DND-41 (cell line): ENCODE measurements around the gene ECT2L.

Source experiments
- ATAC-seq: fragments of 200-7000 bp; cut with Tn5 transposase; 3 replicates; pipeline ENCODE4 v1.9.1; 2021; ENCODE audit warnings: low read depth; ENCODE audit not compliant: insufficient read depth
- DNase-seq: peaks from one replicate; pipeline ENCODE4 v3.0.0-alpha.2; 2020
- H2AFZ ChIP-seq: 2 replicates; pipeline ENCODE4 v1.6.0; 2012; ENCODE audit warnings: low read depth, low read length
- H3K27ac ChIP-seq: 2 replicates; pipeline ENCODE4 v1.5.1; 2012; ENCODE audit warnings: low read length, inconsistent platforms
- H3K27me3 ChIP-seq: fragments of 200-600 bp; sonication (generic); 2 replicates; pipeline ENCODE4 v1.6.0; 2012; ENCODE audit warnings: low read length, mild to moderate bottlenecking, inconsistent platforms; ENCODE audit not compliant: insufficient read depth, poor library complexity
- H3K36me3 ChIP-seq: 2 replicates; pipeline ENCODE4 v1.5.1; 2012; ENCODE audit warnings: low read length, inconsistent platforms; ENCODE audit not compliant: insufficient read depth
- H3K4me1 ChIP-seq: 2 replicates; pipeline ENCODE4 v1.5.1; 2012; ENCODE audit warnings: mild to moderate bottlenecking, low read length; ENCODE audit not compliant: insufficient read depth
- H3K4me2 ChIP-seq: 2 replicates; pipeline ENCODE4 v1.6.0; 2012; ENCODE audit warnings: mild to moderate bottlenecking, moderate library complexity, low read length, inconsistent platforms; ENCODE audit not compliant: insufficient read depth
- H3K4me3 ChIP-seq, 2 experiments: fragments of 200-600 bp in 1 of 2; shearing (Covaris generic) in 1 of 2; 2 replicates each; pipeline ENCODE4 v1.5.1; 2012 to 2016; ENCODE audit warnings: inconsistent platforms in 2 of 2, low read length in 2 of 2, mild to moderate bottlenecking in 2 of 2, low read depth in 1 of 2, moderate library complexity in 1 of 2
- H3K79me2 ChIP-seq: 2 replicates; pipeline ENCODE4 v1.6.0; 2012; ENCODE audit warnings: low read length, inconsistent platforms; ENCODE audit not compliant: insufficient read depth
- H3K9ac ChIP-seq: 2 replicates; pipeline ENCODE4 v1.6.0; 2012; ENCODE audit warnings: low read depth, mild to moderate bottlenecking, inconsistent platforms, low read length, moderate library complexity
- H3K9me3 ChIP-seq: 2 replicates; pipeline ENCODE4 v1.5.1; 2012; ENCODE audit warnings: low read length, moderate library complexity, mild to moderate bottlenecking, inconsistent platforms; ENCODE audit not compliant: insufficient read depth, severe bottlenecking
- H4K20me1 ChIP-seq: 2 replicates; pipeline ENCODE4 v1.6.0; 2012; ENCODE audit warnings: low read length; ENCODE audit not compliant: insufficient read depth
- EZH2 ChIP-seq: IDR thresholded peaks from 3 replicates; pipeline ENCODE4 v1.6.1; 2012; ENCODE audit warnings: borderline replicate concordance, low read depth, mild to moderate bottlenecking, moderate library complexity, low read length, inconsistent platforms; ENCODE audit not compliant: severe bottlenecking
- TF ChIP-seq, protein P1 (sequence below): IDR thresholded peaks from 2 replicates; pipeline ENCODE4 v1.5.1; 2012; ENCODE audit warnings: borderline replicate concordance, low read length, moderate library complexity, mild to moderate bottlenecking; ENCODE audit not compliant: poor library complexity, severe bottlenecking; ENCODE audit errors: extremely low read depth

The ECT2L gene

DNA sequence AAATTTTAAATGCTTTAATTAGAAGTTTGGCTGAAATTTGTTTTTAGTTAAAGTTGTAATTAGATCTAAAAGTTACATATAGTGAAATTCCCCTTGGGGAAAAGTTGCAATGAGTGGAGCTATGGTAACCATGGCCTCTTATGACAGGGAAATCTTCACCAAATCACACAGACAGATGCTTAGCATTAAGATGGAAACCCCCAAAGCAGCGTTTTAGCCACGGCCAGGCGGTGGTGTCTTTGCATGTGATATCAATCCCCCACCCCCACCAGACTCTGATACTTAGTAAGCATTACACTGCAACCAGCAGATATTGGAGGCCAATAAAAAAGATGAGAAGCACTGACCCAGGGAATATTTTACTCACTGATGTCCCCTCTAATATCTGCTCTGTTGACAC, 116.4 kb downstream of the ECT2L start:
- no peak for ATAC-seq
- no peak for TF ChIP-seq EZH2
- TF ChIP-seq, protein P1, sequence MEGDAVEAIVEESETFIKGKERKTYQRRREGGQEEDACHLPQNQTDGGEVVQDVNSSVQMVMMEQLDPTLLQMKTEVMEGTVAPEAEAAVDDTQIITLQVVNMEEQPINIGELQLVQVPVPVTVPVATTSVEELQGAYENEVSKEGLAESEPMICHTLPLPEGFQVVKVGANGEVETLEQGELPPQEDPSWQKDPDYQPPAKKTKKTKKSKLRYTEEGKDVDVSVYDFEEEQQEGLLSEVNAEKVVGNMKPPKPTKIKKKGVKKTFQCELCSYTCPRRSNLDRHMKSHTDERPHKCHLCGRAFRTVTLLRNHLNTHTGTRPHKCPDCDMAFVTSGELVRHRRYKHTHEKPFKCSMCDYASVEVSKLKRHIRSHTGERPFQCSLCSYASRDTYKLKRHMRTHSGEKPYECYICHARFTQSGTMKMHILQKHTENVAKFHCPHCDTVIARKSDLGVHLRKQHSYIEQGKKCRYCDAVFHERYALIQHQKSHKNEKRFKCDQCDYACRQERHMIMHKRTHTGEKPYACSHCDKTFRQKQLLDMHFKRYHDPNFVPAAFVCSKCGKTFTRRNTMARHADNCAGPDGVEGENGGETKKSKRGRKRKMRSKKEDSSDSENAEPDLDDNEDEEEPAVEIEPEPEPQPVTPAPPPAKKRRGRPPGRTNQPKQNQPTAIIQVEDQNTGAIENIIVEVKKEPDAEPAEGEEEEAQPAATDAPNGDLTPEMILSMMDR, result no peak

GRCh38 chr6:138914701-138915100, 118.8 kb downstream of the ECT2L start:
- H3K27ac ChIP-seq, result no peak overlapping the region
- H3K9me3 ChIP-seq, result no peaks in the 10 kb centered on the region
- no peak overlapping the region for H2AFZ ChIP-seq
- ATAC-seq (no peak), DNase-seq (no peak)
- H3K79me2 ChIP-seq, result no peaks in the 10 kb centered on the region
- H3K36me3 ChIP-seq, result peaks cover 90% of the 10 kb centered on the region
- no peak for TF ChIP-seq EZH2
- TF ChIP-seq, protein P1, result no peak
- no peak overlapping the region for H3K4me3 ChIP-seq
- no peak overlapping the region for H3K9ac ChIP-seq
- H3K4me1 ChIP-seq, result no peaks in the 10 kb centered on the region
- no peaks in the 10 kb centered on the region for H3K27me3 ChIP-seq
- no peaks in the 10 kb centered on the region for H4K20me1 ChIP-seq
- H3K4me2 ChIP-seq, result no peak overlapping the region

More for the DNA sequence above, 116.4 kb downstream of the ECT2L start:
- no peaks in the 10 kb centered on the region for H4K20me1 ChIP-seq
- H3K79me2 ChIP-seq, result no peaks in the 10 kb centered on the region
- H3K4me1 ChIP-seq, result no peaks in the 10 kb centered on the region
- H3K9me3 ChIP-seq, result no peaks in the 10 kb centered on the region
- no peak overlapping the region for H3K27ac ChIP-seq
- no peak overlapping the region for H3K4me2 ChIP-seq
- DNase-seq, result no peak
- no peak overlapping the region for H3K4me3 ChIP-seq
- H3K9ac ChIP-seq, result no peak overlapping the region
- no peak overlapping the region for H2AFZ ChIP-seq
- no peaks in the 10 kb centered on the region for H3K27me3 ChIP-seq
- peaks cover 95% of the 10 kb centered on the region for H3K36me3 ChIP-seq

DNA sequence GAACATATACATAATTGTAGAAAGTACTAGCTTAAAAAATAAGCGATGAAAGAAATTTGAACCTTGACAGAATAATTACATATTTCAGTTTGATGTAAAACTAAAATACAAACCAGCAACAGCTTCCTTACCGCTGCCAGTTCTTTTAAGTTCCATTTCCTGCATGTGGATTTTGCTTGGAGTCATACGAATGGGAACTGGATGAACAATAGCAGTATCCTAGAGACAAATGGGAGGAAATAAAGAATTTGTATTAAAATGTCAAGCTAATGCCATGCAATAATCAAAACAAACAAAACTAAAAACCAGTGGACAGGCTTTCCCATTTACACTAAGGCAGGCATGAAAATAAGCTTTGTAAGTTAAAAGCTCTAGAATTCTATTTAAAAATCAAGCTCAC, 125.0 kb downstream of the ECT2L start:
- Histone ChIP-seq H3K9ac (no peak overlapping the region), H3K9me3 (no peaks in the 10 kb centered on the region), H4K20me1 (no peaks in the 10 kb centered on the region), H3K4me1 (no peaks in the 10 kb centered on the region), H3K79me2 (no peaks in the 10 kb centered on the region), H3K27me3 (no peaks in the 10 kb centered on the region), H3K4me3 (no peak overlapping the region), H3K27ac (no peak overlapping the region), H3K4me2 (no peak overlapping the region), H2AFZ (no peak overlapping the region), H3K36me3 (peaks cover 54% of the 10 kb centered on the region)
- no peak for ATAC-seq
- no peak for DNase-seq
- TF ChIP-seq, protein P1, result no peak
- TF ChIP-seq EZH2, result no peak

DNA sequence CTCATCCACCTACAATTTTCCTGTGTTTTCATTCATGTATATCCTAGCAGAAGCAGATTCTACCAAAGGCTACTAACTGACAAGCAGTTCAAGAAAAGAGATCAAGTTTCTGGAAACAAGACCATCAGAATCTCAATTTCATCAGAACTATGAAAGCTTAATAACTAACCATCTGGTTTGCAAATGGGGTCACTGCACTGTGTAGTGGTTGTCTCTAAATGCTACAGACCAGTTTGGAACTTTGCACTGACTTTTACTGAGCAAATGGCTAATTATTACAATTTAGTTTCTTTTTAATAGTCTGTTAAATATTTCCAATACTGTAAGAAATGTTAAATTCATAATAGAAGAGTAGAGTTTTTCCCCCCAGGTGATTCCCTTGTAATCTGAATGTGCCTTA, 127.7 kb downstream of the ECT2L start:
- Histone ChIP-seq H3K4me3 (no peak overlapping the region), H2AFZ (no peak overlapping the region), H3K27ac (no peak overlapping the region), H3K79me2 (no peaks in the 10 kb centered on the region), H4K20me1 (no peaks in the 10 kb centered on the region), H3K27me3 (no peaks in the 10 kb centered on the region), H3K36me3 (peaks cover 41% of the 10 kb centered on the region), H3K9ac (no peak overlapping the region), H3K4me1 (no peaks in the 10 kb centered on the region), H3K4me2 (no peak overlapping the region), H3K9me3 (no peaks in the 10 kb centered on the region)
- ATAC-seq, result no peak
- TF ChIP-seq, protein P1, result no peak
- no peak for TF ChIP-seq EZH2
- no peak for DNase-seq
